Upper lobe of left lung (tissue), 6 donors: ENCODE measurements around the gene KCNMA1. TPM values are rescaled to one million over a fixed set of nuclear protein-coding genes. Genes with fewer than 3 reads are reported as not detected.

Experiments
- ATAC-seq, 2 donors: fragments of 200-7000 bp; cut with Tn5 transposase; one replicate each; pipeline ENCODE4 v1.9.1; 2022; ENCODE audit warnings: mild to moderate bottlenecking in 2 of 2, moderate library complexity in 2 of 2; ENCODE audit not compliant: low FRiP score in 2 of 2
- DNase-seq, 2 donors: peaks; one replicate each; pipeline ENCODE4 v3.0.0-alpha.2; 2019 to 2020
- H3K27ac ChIP-seq, 4 donors: fragments of 200-600 bp; sonication (generic); one replicate each; pipeline ENCODE4 v1.5.1; 2016 to 2019
- H3K27me3 ChIP-seq, 4 donors: fragments of 200-600 bp; sonication (generic); one replicate each; pipeline ENCODE4 v1.5.1; 2017 to 2019
- H3K36me3 ChIP-seq, 4 donors: fragments of 200-600 bp; sonication (generic); one replicate each; pipeline ENCODE4 v1.5.1; 2016 to 2019
- H3K4me1 ChIP-seq, 4 donors: fragments of 200-600 bp; sonication (generic); one replicate each; pipeline ENCODE4 v1.5.1; 2018 to 2019
- H3K4me3 ChIP-seq, 4 donors: fragments of 200-600 bp; sonication (generic); one replicate each; pipeline ENCODE4 v1.5.1; 2017 to 2019; ENCODE audit warnings: mild to moderate bottlenecking in 2 of 4, moderate library complexity in 1 of 4
- H3K9me3 ChIP-seq, 4 donors: fragments of 200-600 bp; sonication (generic); one replicate each; pipeline ENCODE4 v1.5.1; 2018 to 2019
- EP300 ChIP-seq, 4 donors: sonication (generic); formaldehyde crosslinking; IDR thresholded peaks; one replicate each; pipeline ENCODE4 v1.5.1; 2017; ENCODE audit warnings: antibody characterized with exemption in 4 of 4, control low read depth in 2 of 4
- POLR2A ChIP-seq, 4 donors: fragments of 450-650 bp; IDR thresholded peaks; one replicate each; pipeline ENCODE4 v1.5.1; 2016 to 2017; ENCODE audit warnings: antibody characterized with exemption in 4 of 4, mild to moderate bottlenecking in 2 of 4
- POLR2AphosphoS5 ChIP-seq, 2 donors: sonication (generic); formaldehyde crosslinking; IDR thresholded peaks; one replicate each; pipeline ENCODE4 v1.5.1; 2017; ENCODE audit warnings: antibody characterized with exemption in 2 of 2
- WGBS, 2 donors: methylation state at CpG; one replicate each; pipeline ENCODE4 v1.1.5; 2017 to 2018; 5-methylcytosine and 5-hydroxymethylcytosine counted together
- total RNA-seq, 6 donors: library from RNA; depleted of rRNA in 4 of 6; stranded (reverse); fragments of >200 nt in 4 of 6; gene quantifications; one replicate each; pipeline versions ENCODE4 v1.1.0 to v1.2.1, GENCODE V29; 2016 to 2021
- TF ChIP-seq, protein P1 (sequence below), 6 experiments: fragments of 450-650 bp in 4 of 6; fragments of 200-600 bp in 2 of 6; sonication (generic) in 2 of 6; IDR thresholded peaks; one replicate each; pipeline ENCODE4 v1.5.1; 2016 to 2019; ENCODE audit warnings: antibody characterized with exemption in 6 of 6
- donor health status: DM: no; HTN: no; CAD: no; lungs with moderate emphysema.
- donor health status: DM: no; HTN: yes; CAD: no; lungs with severe emphysema.

KCNMA1 gene
- total RNA-seq, 6 donors from 2014 or later, result 5.8 to 107 (median 22.0) TPM

GRCh38 chr10:77311186-77311585 is 326.4 kb downstream of the KCNMA1 start:
- TF ChIP-seq POLR2AphosphoS5 (IDR thresholded peaks at IDR 0.05) (no peak), POLR2A (IDR thresholded peaks at IDR 0.05) (no peak), EP300 (IDR thresholded peaks at IDR 0.05) (no peak)
- TF ChIP-seq, protein P1, sequence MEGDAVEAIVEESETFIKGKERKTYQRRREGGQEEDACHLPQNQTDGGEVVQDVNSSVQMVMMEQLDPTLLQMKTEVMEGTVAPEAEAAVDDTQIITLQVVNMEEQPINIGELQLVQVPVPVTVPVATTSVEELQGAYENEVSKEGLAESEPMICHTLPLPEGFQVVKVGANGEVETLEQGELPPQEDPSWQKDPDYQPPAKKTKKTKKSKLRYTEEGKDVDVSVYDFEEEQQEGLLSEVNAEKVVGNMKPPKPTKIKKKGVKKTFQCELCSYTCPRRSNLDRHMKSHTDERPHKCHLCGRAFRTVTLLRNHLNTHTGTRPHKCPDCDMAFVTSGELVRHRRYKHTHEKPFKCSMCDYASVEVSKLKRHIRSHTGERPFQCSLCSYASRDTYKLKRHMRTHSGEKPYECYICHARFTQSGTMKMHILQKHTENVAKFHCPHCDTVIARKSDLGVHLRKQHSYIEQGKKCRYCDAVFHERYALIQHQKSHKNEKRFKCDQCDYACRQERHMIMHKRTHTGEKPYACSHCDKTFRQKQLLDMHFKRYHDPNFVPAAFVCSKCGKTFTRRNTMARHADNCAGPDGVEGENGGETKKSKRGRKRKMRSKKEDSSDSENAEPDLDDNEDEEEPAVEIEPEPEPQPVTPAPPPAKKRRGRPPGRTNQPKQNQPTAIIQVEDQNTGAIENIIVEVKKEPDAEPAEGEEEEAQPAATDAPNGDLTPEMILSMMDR (IDR thresholded peaks at IDR 0.05), result no peak

GRCh38 chr10:77310288-77310840 is 327.2 kb downstream of the KCNMA1 start:
- DNase-seq (no peak), ATAC-seq (no peak)
- H3K36me3 ChIP-seq, result no peaks in the 10 kb centered on the region
- H3K4me1 ChIP-seq, result no peaks in the 10 kb centered on the region
- no peak for TF ChIP-seq POLR2A (IDR thresholded peaks at IDR 0.05)
- TF ChIP-seq EP300 (IDR thresholded peaks at IDR 0.05), result no peak
- TF ChIP-seq, protein P1 (IDR thresholded peaks at IDR 0.05), result no peak
- TF ChIP-seq POLR2AphosphoS5 (IDR thresholded peaks at IDR 0.05), result no peak
- no peak overlapping the region for H3K4me3 ChIP-seq
- no peaks in the 10 kb centered on the region for H3K27me3 ChIP-seq
- 50 to 59% methylated on average over 6 of the region's 6 CpGs for WGBS, 2 donors
- no peaks in the 10 kb centered on the region for H3K9me3 ChIP-seq
- H3K27ac ChIP-seq, result no peak overlapping the region

More at GRCh38 chr10:77311186-77311585, 326.4 kb downstream of the KCNMA1 start:
- no peaks in the 10 kb centered on the region for H3K9me3 ChIP-seq
- no peaks in the 10 kb centered on the region for H3K4me1 ChIP-seq
- no peak overlapping the region for H3K4me3 ChIP-seq
- no peaks in the 10 kb centered on the region for H3K27me3 ChIP-seq
- DNase-seq, result no peak
- no peak for ATAC-seq
- no peaks in the 10 kb centered on the region for H3K36me3 ChIP-seq
- no peak overlapping the region for H3K27ac ChIP-seq
- WGBS, 2 donors, result 37 to 43% methylated on average over 1 to 2 of the region's 2 CpGs

DNA sequence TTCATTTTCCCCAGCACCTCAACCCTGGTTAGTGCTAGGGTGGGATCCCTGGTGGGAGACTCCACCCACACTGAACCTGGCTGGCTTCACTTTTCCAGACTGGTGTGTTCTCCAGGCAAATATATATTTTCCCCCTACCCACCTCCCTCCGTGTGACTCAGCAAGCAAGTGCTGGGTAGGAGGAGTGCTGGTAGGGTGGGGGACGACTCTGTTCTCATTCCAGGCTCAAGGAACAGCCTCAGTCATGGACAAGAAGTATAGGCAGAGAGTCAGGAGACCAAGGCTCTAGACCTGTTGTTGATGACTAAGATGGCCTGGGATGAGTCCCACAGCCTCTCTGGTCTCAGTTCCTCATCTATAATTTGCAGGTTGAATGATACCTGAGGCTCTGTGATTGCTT is 328.1 kb downstream of the KCNMA1 start:
- TF ChIP-seq POLR2AphosphoS5 (IDR thresholded peaks at IDR 0.05) (no peak), EP300 (IDR thresholded peaks at IDR 0.05) (no peak), POLR2A (IDR thresholded peaks at IDR 0.05) (no peak)
- TF ChIP-seq, protein P1 (IDR thresholded peaks at IDR 0.05), result no peak
- no peaks in the 10 kb centered on the region for H3K4me1 ChIP-seq
- H3K27ac ChIP-seq, result no peak overlapping the region

GRCh38 chr10:77309092-77309491 is 328.5 kb downstream of the KCNMA1 start:
- Histone ChIP-seq H3K36me3 (no peaks in the 10 kb centered on the region), H3K27me3 (no peaks in the 10 kb centered on the region), H3K4me1 (no peaks in the 10 kb centered on the region), H3K27ac (no peak overlapping the region), H3K4me3 (no peak overlapping the region), H3K9me3 (no peaks in the 10 kb centered on the region)
- ATAC-seq (no peak), DNase-seq (no peak)
- whole genome bisulfite sequencing, 2 donors, result 75 to 78% methylated on average over 6 of the region's 6 CpGs
- TF ChIP-seq POLR2A (IDR thresholded peaks at IDR 0.05), result no peak
- TF ChIP-seq, protein P1 (IDR thresholded peaks at IDR 0.05), result no peak
- no peak for TF ChIP-seq EP300 (IDR thresholded peaks at IDR 0.05)
- no peak for TF ChIP-seq POLR2AphosphoS5 (IDR thresholded peaks at IDR 0.05)

More for the DNA sequence above, 328.1 kb downstream of the KCNMA1 start:
- DNase-seq (no peak), ATAC-seq (no peak)
- H3K4me3 ChIP-seq, result no peak overlapping the region
- H3K36me3 ChIP-seq, result no peaks in the 10 kb centered on the region
- no peaks in the 10 kb centered on the region for H3K9me3 ChIP-seq
- no peaks in the 10 kb centered on the region for H3K27me3 ChIP-seq
- WGBS, 2 donors, result 69 to 78% methylated on average over 2 of the region's 2 CpGs

DNA sequence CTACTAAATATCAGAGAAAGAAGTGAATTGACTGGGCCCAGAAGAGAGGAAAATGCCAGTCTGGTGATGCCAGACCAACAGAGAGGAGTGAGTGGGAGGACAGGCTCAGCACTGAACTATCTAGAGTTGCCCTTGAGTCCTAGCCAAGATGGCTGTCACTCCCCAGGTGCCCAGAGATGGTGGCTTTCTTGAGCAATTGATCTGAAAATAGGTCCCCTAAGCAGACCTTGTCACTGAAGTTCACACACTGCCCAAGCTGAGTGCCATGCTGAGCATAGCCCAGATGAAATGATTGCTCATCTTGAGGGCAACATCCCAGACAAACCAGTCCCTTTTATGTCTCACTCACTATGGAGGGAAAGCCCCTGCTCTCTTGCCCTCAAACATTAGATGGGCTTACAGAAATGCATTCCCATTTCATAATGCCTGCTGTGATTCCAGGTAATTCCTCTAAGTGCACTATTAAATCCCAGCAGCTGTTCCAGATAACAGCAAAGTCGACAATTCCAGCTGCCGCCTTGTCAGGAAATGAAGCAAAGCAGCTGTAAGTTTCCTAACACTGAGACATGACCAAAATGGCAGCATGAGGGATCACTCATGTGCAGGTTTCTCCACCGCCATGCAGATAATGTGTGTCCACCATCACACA is 329.4 kb downstream of the KCNMA1 start:
- whole genome bisulfite sequencing, 2 donors, result 57 to 62% methylated on average over 3 of the region's 3 CpGs
- Histone ChIP-seq H3K36me3 (no peaks in the 10 kb centered on the region), H3K4me1 (no peaks in the 10 kb centered on the region)

More for the DNA sequence above, 329.4 kb downstream of the KCNMA1 start:
- Histone ChIP-seq H3K27me3 (no peaks in the 10 kb centered on the region), H3K4me3 (no peak overlapping the region), H3K27ac (no peak overlapping the region), H3K9me3 (no peaks in the 10 kb centered on the region)
- no peak for DNase-seq
- ATAC-seq, result no peak
- TF ChIP-seq, protein P1 (IDR thresholded peaks at IDR 0.05), result no peak
- TF ChIP-seq EP300 (IDR thresholded peaks at IDR 0.05) (no peak), POLR2AphosphoS5 (IDR thresholded peaks at IDR 0.05) (no peak), POLR2A (IDR thresholded peaks at IDR 0.05) (no peak)
